Astrocyte (in vitro differentiated cells and primary cell): ENCODE results near the gene ETHE1. TPM values are rescaled to one million over a fixed set of nuclear protein-coding genes. Genes with fewer than 3 reads are reported as not detected.

Source experiments
- DNase-seq: peaks from one replicate; pipeline ENCODE4 v3.0.0-alpha.2; 2010; ENCODE audit warnings: low read depth
- FAIRE-seq: peaks from 2 replicates; lab custom pipeline; 2011; peaks lifted over from hg19 to GRCh38; lab: Jason Lieb, UNC
- H2AFZ ChIP-seq: 2 replicates; pipeline ENCODE4 v1.6.0; 2012; ENCODE audit warnings: low read depth, low read length, inconsistent platforms
- H3K27ac ChIP-seq: 2 replicates; pipeline ENCODE4 v1.5.1; 2011; ENCODE audit warnings: low read depth, low read length, inconsistent platforms
- H3K27me3 ChIP-seq: 2 replicates; pipeline ENCODE4 v1.6.0; 2011; ENCODE audit warnings: low read length, inconsistent platforms; ENCODE audit not compliant: insufficient read depth
- H3K36me3 ChIP-seq: 2 replicates; pipeline ENCODE4 v1.5.1; 2011; ENCODE audit warnings: low read length, inconsistent platforms; ENCODE audit not compliant: insufficient read depth
- H3K4me1 ChIP-seq: 2 replicates; pipeline ENCODE4 v1.5.1; 2011; ENCODE audit warnings: low read length, inconsistent platforms; ENCODE audit not compliant: insufficient read depth
- H3K4me2 ChIP-seq: 2 replicates; pipeline ENCODE4 v1.6.0; 2012; ENCODE audit warnings: low read length, inconsistent platforms
- H3K4me3 ChIP-seq: 2 replicates; pipeline ENCODE4 v1.5.1; 2011; ENCODE audit warnings: low read depth, mild to moderate bottlenecking, low read length, inconsistent platforms; ENCODE audit not compliant: insufficient read depth
- H3K79me2 ChIP-seq: 2 replicates; pipeline ENCODE4 v1.6.0; 2012; ENCODE audit warnings: mild to moderate bottlenecking, low read length, inconsistent platforms; ENCODE audit not compliant: insufficient read depth
- H3K9ac ChIP-seq: 2 replicates; pipeline ENCODE4 v1.6.0; 2012; ENCODE audit warnings: mild to moderate bottlenecking, low read length, inconsistent platforms
- H3K9me3 ChIP-seq: 2 replicates; pipeline ENCODE4 v1.5.1; 2012; ENCODE audit warnings: low read depth, mild to moderate bottlenecking, low read length, inconsistent platforms; ENCODE audit not compliant: insufficient read depth
- H4K20me1 ChIP-seq: 2 replicates; pipeline ENCODE4 v1.6.0; 2012; ENCODE audit warnings: low read length, inconsistent platforms; ENCODE audit not compliant: insufficient read depth
- H3K27ac Mint-ChIP-seq: one replicate; pipeline ENCODE4 v1.8.0; 2021; ENCODE audit warnings: mild to moderate bottlenecking, mixed read lengths; ENCODE audit not compliant: unreplicated experiment
- H3K27me3 Mint-ChIP-seq: one replicate; pipeline ENCODE4 v1.8.0; 2021; ENCODE audit warnings: low read depth, mixed read lengths; ENCODE audit not compliant: unreplicated experiment
- H3K36me3 Mint-ChIP-seq: one replicate; pipeline ENCODE4 v1.8.0; 2021; ENCODE audit warnings: low read depth, mixed read lengths; ENCODE audit not compliant: unreplicated experiment
- H3K4me1 Mint-ChIP-seq: one replicate; pipeline ENCODE4 v1.8.0; 2021; ENCODE audit warnings: low read depth, mixed read lengths; ENCODE audit not compliant: unreplicated experiment
- H3K4me3 Mint-ChIP-seq: one replicate; pipeline ENCODE4 v1.8.0; 2021; ENCODE audit warnings: mild to moderate bottlenecking, moderate library complexity, mixed read lengths; ENCODE audit not compliant: unreplicated experiment
- H3K9me3 Mint-ChIP-seq: one replicate; pipeline ENCODE4 v1.8.0; 2021; ENCODE audit warnings: mild to moderate bottlenecking, mixed read lengths; ENCODE audit not compliant: unreplicated experiment
- EZH2 ChIP-seq: IDR thresholded peaks from 2 replicates; pipeline ENCODE4 v1.6.1; 2012; ENCODE audit warnings: mild to moderate bottlenecking, low read length, inconsistent platforms; ENCODE audit not compliant: insufficient read depth
- total RNA-seq: library from RNA; stranded (reverse); gene quantifications from 2 replicates; pipeline ENCODE4 v1.2.1, GENCODE V29; 2021
- TF ChIP-seq, protein P1 (sequence below): IDR thresholded peaks from 2 replicates; pipeline ENCODE4 v1.5.1; 2011; ENCODE audit warnings: low read depth, mild to moderate bottlenecking, inconsistent platforms, low read length, moderate library complexity; ENCODE audit not compliant: insufficient read depth

The ETHE1 gene
- total RNA-seq, 1 donor from 2014 or later, result 50.7 TPM

GRCh38 chr19:43545981-43546380 is 19.0 kb upstream of the ETHE1 start:
- H3K36me3 Mint-ChIP-seq, result peaks cover 27% of the 10 kb centered on the region
- Histone ChIP-seq H3K27me3 (no peaks in the 10 kb centered on the region), H3K79me2 (no peaks in the 10 kb centered on the region), H3K4me2 (no peak overlapping the region), H3K27ac (no peak overlapping the region), H3K4me1 (no peaks in the 10 kb centered on the region), H2AFZ (no peak overlapping the region), H3K36me3 (peaks cover 21% of the 10 kb centered on the region), H3K9me3 (no peaks in the 10 kb centered on the region), H3K9ac (no peak overlapping the region), H4K20me1 (no peaks in the 10 kb centered on the region), H3K4me3 (no peak overlapping the region)
- no peak for DNase-seq
- H3K9me3 Mint-ChIP-seq, result no peaks in the 10 kb centered on the region
- FAIRE-seq, result no peak
- no peak overlapping the region for H3K27ac Mint-ChIP-seq
- TF ChIP-seq, protein P1, sequence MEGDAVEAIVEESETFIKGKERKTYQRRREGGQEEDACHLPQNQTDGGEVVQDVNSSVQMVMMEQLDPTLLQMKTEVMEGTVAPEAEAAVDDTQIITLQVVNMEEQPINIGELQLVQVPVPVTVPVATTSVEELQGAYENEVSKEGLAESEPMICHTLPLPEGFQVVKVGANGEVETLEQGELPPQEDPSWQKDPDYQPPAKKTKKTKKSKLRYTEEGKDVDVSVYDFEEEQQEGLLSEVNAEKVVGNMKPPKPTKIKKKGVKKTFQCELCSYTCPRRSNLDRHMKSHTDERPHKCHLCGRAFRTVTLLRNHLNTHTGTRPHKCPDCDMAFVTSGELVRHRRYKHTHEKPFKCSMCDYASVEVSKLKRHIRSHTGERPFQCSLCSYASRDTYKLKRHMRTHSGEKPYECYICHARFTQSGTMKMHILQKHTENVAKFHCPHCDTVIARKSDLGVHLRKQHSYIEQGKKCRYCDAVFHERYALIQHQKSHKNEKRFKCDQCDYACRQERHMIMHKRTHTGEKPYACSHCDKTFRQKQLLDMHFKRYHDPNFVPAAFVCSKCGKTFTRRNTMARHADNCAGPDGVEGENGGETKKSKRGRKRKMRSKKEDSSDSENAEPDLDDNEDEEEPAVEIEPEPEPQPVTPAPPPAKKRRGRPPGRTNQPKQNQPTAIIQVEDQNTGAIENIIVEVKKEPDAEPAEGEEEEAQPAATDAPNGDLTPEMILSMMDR, result no peak
- no peak for TF ChIP-seq EZH2
- no peaks in the 10 kb centered on the region for H3K4me1 Mint-ChIP-seq
- no peak overlapping the region for H3K4me3 Mint-ChIP-seq
- no peaks in the 10 kb centered on the region for H3K27me3 Mint-ChIP-seq

DNA sequence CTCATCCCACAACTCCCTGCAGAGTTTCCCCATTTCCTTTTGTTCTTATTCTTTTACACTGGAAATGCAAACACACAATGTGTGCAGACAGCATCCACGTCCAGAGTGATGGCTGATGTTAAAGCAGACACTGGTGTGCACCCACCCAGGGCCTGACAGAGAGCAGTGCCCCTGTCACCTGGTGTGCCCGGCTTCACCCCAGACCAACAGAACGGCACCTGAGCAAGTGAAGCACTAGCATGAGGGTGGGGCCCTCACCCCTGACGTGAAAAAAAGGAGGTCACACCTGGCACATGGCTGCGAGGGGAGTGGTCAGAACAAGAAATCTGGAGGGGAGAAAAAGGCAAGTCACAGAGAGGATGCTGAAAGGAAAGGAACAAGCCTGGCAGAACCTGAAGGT is 18.3 kb upstream of the ETHE1 start:
- DNase-seq, result no peak
- Mint-ChIP-seq H3K4me3 (no peak overlapping the region), H3K27ac (peak overlapping the region; percentile 28), H3K27me3 (no peaks in the 10 kb centered on the region), H3K4me1 (no peaks in the 10 kb centered on the region), H3K36me3 (peaks cover 27% of the 10 kb centered on the region), H3K9me3 (no peaks in the 10 kb centered on the region)
- no peak for TF ChIP-seq EZH2
- TF ChIP-seq, protein P1, result no peak
- H3K79me2 ChIP-seq, result no peaks in the 10 kb centered on the region
- H3K4me3 ChIP-seq, result no peak overlapping the region
- H3K4me2 ChIP-seq, result no peak overlapping the region
- no peak overlapping the region for H3K9ac ChIP-seq
- H3K9me3 ChIP-seq, result no peaks in the 10 kb centered on the region
- no peaks in the 10 kb centered on the region for H3K4me1 ChIP-seq
- no peak for FAIRE-seq
- no peak overlapping the region for H3K27ac ChIP-seq
- no peaks in the 10 kb centered on the region for H4K20me1 ChIP-seq
- peaks cover 18% of the 10 kb centered on the region for H3K36me3 ChIP-seq
- H2AFZ ChIP-seq, result no peak overlapping the region
- H3K27me3 ChIP-seq, result no peaks in the 10 kb centered on the region

- no peaks in the 10 kb centered on the region for H3K27me3 Mint-ChIP-seq
Observed at GRCh38 chr19:43544077-43544476, 17.1 kb upstream of the ETHE1 start.

More at GRCh38 chr19:43544077-43544476, 17.1 kb upstream of the ETHE1 start:
- no peak overlapping the region for H3K4me2 ChIP-seq
- no peaks in the 10 kb centered on the region for H4K20me1 ChIP-seq
- Mint-ChIP-seq H3K27ac (no peak overlapping the region), H3K9me3 (peaks cover 3% of the 10 kb centered on the region), H3K36me3 (peaks cover 30% of the 10 kb centered on the region), H3K4me3 (no peak overlapping the region), H3K4me1 (no peaks in the 10 kb centered on the region)
- no peak overlapping the region for H3K9ac ChIP-seq
- DNase-seq (no peak), FAIRE-seq (no peak)
- TF ChIP-seq EZH2, result no peak
- TF ChIP-seq, protein P1, result no peak
- peaks cover 21% of the 10 kb centered on the region for H3K36me3 ChIP-seq
- H3K9me3 ChIP-seq, result no peaks in the 10 kb centered on the region
- H3K4me3 ChIP-seq, result no peak overlapping the region
- H3K27me3 ChIP-seq, result no peaks in the 10 kb centered on the region
- no peak overlapping the region for H2AFZ ChIP-seq
- no peaks in the 10 kb centered on the region for H3K79me2 ChIP-seq
- H3K4me1 ChIP-seq, result no peaks in the 10 kb centered on the region
- H3K27ac ChIP-seq, result no peak overlapping the region
